ENCODE measurements around the gene IL25.

- TF ChIP-seq CTCF (IDR thresholded peaks at IDR 0.05 in 4 of 5, conservative IDR thresholded peaks at IDR 0.05 in 1 of 5) (no peak), POLR2A (IDR thresholded peaks at IDR 0.05) (no peak)
Measured at GRCh38 chr14:23372509-23372908, at the start of gene IL25.

Measured in gastrocnemius medialis (tissue), 4 donors.